Hematopoietic multipotent progenitor cell treated with erythropoietin and hydrocortisone succinate and interleukin-3 and kit ligand, for 8 days (in vitro differentiated cells): ENCODE results near the gene PCCA.

Source experiments
- DNase-seq: peaks from one replicate; pipeline ENCODE4 v3.0.0-alpha.2; 2015

PCCA gene

GRCh38 chr13:100478107-100478809 is 389.4 kb downstream of the PCCA start:
- no peak for DNase-seq

GRCh38 chr13:100480676-100481075 is 391.8 kb downstream of the PCCA start:
- no peak for DNase-seq

GRCh38 chr13:100483139-100483538 is 394.2 kb downstream of the PCCA start:
- DNase-seq, result no peak

- DNase-seq, result no peak
Measured at GRCh38 chr13:100483841-100484381, 395.0 kb downstream of the PCCA start.

- no peak for DNase-seq
Measured at GRCh38 chr13:100484702-100485101, 395.8 kb downstream of the PCCA start.

DNA sequence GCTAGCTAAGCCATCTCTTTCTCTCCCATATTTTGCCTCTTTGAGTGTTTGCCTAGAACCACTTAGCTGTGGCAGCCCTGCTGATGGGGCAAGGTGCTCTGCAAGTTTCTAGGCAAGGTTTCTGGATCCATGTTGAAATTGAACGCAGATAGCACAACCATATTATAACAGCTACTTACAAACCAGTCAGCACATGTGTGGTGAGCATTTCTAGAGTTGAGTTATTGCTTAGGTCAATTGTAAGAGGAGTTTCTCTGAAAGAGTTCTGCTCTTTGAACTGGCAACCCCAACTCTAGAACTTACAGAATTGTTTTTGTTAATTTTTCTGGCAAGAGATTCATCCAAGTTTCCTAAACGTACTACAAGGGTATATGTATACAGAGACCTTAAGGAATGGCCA is 396.4 kb downstream of the PCCA start:
- DNase-seq, result no peak

DNA sequence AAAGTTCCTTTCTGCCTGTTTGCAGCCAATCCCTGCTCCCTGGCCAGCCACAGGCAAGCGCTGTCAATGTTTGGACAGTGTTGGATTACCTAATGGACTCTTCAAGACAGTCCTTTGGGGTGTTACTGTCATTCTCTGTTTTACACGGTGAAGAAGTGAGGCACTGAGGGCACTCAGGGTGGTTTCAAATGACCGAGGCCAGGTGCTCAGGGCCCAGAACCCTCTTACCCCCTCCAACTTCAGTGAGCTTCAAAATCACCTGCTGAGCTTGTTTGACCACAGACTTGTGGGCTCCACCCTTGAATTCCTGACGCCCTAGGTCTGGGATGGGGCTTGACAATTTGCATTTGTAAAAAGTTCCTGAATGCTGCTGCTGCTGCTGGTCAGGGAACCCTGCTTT is 401.8 kb downstream of the PCCA start:
- DNase-seq, result no peak

DNA sequence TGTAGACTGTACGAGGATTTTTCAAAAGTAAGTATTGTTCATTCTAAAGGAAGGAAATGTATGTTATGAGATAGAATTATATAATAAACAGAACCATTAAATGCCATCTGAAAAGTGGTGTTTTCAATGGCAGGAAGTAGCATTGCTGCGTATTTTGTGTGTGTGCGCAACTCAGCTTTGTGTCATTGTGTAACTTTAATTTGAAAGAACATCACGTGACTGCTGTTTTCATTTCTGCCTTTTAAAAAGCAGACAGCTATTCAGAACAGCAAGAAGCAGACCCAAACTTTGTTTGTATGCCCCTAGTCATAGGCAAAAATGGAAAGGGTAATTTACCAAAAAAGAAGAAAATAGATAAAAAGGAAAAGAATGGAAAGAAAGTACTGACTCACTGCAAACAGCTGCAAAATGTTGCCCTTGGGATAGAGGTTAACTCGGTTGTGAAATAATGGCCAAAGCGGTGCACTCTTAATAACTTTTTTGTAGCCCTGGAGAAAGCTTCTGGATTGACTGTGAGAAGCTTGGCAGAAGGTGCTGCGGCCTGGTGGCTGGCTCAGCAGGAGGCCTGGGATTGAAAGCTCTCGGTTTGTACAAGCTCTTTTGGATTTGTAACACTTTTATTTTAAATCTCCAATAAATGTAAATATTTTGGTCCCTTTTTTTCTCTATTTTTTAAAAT is 402.4 kb downstream of the PCCA start:
- no peak for DNase-seq

GRCh38 chr13:100493418-100493817 is 404.5 kb downstream of the PCCA start:
- no peak for DNase-seq

- DNase-seq, result peak; percentile 13
Measured at GRCh38 chr13:100495455-100495854, 406.6 kb downstream of the PCCA start.

DNA sequence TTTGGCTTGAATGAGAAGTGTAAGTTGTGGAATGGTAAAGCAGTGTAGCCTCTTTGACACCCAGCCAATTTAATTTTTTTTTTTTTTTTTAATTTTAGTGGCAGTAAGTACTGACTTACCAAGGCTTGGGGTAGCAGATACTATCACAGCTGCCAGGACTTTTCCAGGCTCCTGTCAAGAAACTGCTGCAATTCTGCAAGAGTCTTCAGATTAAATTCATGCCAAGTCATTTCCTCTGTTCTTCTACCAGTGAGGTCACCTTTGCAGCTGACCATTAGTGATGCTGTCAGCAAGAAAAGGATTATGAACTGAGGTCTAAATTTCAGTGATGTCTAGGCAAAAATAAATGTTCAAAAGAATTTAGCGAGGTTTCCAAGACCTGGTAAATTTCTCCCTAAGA is 408.5 kb downstream of the PCCA start:
- no peak for DNase-seq

DNA sequence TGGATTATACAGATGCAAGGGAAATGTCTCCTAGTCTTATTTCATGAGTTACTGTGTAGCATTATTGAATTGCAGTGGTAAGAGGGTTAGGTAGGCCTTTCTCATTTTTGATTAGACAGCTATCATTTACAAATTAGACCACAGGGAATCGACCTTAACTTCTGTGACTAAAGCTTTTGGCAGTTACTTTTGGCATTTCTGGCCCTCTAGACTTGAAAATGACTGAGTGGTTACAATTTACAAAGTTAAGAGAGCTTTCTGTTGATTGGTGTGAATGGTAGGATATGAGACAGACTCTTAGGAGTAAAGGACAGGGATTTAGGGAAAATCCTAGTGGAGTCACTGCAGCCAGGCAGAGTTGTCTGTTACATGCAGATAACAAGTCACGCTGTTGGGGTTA is 413.6 kb downstream of the PCCA start:
- no peak for DNase-seq

DNA sequence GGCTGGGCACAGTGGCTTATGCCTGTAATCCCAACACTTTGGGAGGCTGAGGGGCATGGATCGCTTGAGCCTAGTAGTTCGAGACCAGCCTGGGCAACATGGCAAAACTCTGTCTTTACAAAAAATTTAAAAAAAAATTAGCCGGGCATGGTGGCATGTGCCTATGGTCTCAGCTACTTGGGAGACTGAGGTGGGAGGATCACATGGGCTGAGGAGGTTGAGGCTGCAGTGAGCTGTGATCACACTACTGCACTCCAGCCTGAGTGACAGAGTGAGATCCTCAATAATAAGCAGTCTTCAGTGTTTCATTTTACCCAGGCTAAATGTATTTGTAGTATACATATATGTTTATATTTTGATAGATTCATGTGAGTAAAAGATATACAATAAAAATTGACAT is 414.7 kb downstream of the PCCA start:
- no peak for DNase-seq

- DNase-seq, result no peak
Measured at GRCh38 chr13:100506154-100506553, 417.3 kb downstream of the PCCA start.

GRCh38 chr13:100506600-100507422 is 417.9 kb downstream of the PCCA start:
- DNase-seq, result no peak

DNA sequence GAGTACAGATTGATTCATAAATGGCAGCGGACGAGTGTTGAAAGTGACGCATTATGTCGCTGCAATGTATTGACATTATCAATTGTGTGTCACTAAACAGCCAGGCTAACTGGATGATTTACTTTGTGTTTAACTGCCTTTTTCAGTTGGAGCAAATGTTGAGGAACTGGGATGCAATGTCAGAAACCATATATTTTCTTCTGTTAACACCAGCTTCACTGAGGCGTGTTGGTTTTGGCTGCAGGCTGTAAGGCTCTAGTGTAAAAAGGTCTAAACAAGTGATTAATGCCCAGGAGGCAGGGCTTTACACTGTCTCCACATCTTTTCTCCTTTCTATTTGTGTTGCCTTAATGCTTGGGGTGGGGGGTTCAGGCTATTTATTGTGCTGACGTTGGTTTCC is 419.6 kb downstream of the PCCA start:
- no peak for DNase-seq

- DNase-seq, result no peak
Measured at GRCh38 chr13:100508996-100509395, 420.1 kb downstream of the PCCA start.

DNA sequence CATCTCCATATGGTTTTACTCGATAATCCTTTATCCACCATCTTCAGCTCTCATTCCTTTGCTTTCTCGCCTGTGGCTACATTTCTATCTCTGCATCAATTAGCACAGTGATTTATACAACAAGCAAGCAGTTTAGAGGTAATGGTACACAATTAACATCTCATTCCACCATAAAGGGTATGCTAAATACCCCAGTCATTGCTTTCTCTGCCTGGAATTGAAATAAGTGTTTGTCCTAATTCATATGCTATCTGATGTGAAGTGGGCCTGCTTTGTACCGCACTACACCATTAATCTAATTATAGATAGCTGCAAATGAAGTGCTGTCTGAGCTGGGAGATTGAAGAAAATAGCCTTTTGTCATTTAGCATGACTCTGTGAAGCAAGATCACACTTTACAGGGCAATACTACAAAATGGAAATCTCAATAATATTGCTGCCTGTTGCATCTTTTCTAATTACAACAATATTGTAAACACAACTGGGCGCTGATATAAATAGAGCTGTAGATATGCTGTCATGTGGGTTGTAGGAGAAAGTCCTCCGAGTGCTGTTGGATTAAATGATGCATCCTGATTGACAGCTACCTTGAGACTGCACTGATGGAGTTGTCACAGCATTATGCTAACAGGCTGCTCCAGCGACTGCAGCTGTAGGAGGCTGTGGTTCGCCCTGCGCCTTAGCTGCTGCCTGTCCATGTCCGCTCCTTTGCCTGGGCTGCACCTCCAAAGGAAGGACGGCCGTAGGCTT is 421.5 kb downstream of the PCCA start:
- no peak for DNase-seq

- no peak for DNase-seq
Measured at GRCh38 chr13:100511466-100511865, 422.6 kb downstream of the PCCA start.

- DNase-seq, result no peak
Measured at GRCh38 chr13:100512422-100512821, 423.5 kb downstream of the PCCA start.

GRCh38 chr13:100513171-100513570 is 424.3 kb downstream of the PCCA start:
- DNase-seq, result no peak

- no peak for DNase-seq
Measured at GRCh38 chr13:100513987-100514670, 425.2 kb downstream of the PCCA start.
